Activated CD8-positive, alpha-beta T cell treated with anti-CD3 and anti-CD28 coated beads for 36 hours (primary cell): ENCODE measurements around the gene KDM3B. TPM values are rescaled to one million over a fixed set of nuclear protein-coding genes. Genes with fewer than 3 reads are reported as not detected.

Experiments
- ATAC-seq: fragments of 200-7000 bp; cut with Tn5 transposase; one replicate; pipeline ENCODE4 v1.10.0; 2021; ENCODE audit warnings: mild to moderate bottlenecking, moderate library complexity
- CTCF ChIA-PET: fragments of 350-600 bp; sonication (Branson Sonifier 250); formaldehyde crosslinking; loops from one replicate; lab custom pipeline; 2021; ENCODE audit warnings: antibody characterized with exemption; lab: Charles Lee
- POLR2A ChIA-PET: fragments of 350-600 bp; sonication (Branson Sonifier 250); formaldehyde crosslinking; loops from one replicate; lab custom pipeline; 2021; ENCODE audit warnings: antibody characterized with exemption; lab: Charles Lee
- DNase-seq: peaks from one replicate; pipeline ENCODE4 v3.0.0-alpha.2; 2020
- H3K27ac Mint-ChIP-seq: one replicate; pipeline ENCODE4 v1.8.0; 2021; ENCODE audit warnings: mild to moderate bottlenecking, mixed read lengths
- H3K27me3 Mint-ChIP-seq: one replicate; pipeline ENCODE4 v1.8.0; 2021; ENCODE audit warnings: mixed read lengths
- H3K36me3 Mint-ChIP-seq: one replicate; pipeline ENCODE4 v1.8.0; 2021; ENCODE audit warnings: low read depth, mixed read lengths
- H3K4me1 Mint-ChIP-seq: one replicate; pipeline ENCODE4 v1.8.0; 2021; ENCODE audit warnings: low read depth, mixed read lengths
- H3K4me3 Mint-ChIP-seq: one replicate; pipeline ENCODE4 v1.8.0; 2021; ENCODE audit warnings: mild to moderate bottlenecking, moderate library complexity, mixed read lengths
- H3K9me3 Mint-ChIP-seq: one replicate; pipeline ENCODE4 v1.8.0; 2021; ENCODE audit warnings: mixed read lengths
- CTCF ChIP-seq: fragments of 200-600 bp; IDR thresholded peaks from one replicate; pipeline ENCODE4 v1.8.0; 2022; ENCODE audit warnings: antibody characterized with exemption, mild to moderate bottlenecking
- intact Hi-C: fragments of 100-400 bp; cut with micrococcal nuclease; formaldehyde crosslinking; loops from one replicate; pipeline ENCODE4 v1.10.0; 2022
- total RNA-seq, 2 experiments: library from RNA; stranded (reverse); gene quantifications; one replicate each; pipeline ENCODE4 v1.2.3, GENCODE V29; 2021

The KDM3B gene
- total RNA-seq, 2 experiments from 2014 or later: 41.6 to 41.9 TPM

- TF ChIP-seq CTCF: no peak
- DNase-seq (no peak), ATAC-seq (no peak)
- H3K27me3 Mint-ChIP-seq: no peaks in the 10 kb centered on the region
- POLR2A ChIA-PET: interaction anchor here (1.0 to 6.1 kb wide), 5 partner anchors 8 to 154 kb away, joined by 3 to 156 read pairs (median 4); partner anchors contain the start of genes CDC25C, EGR1 and KDM3B
- H3K4me1 Mint-ChIP-seq: peaks cover 28% of the 10 kb centered on the region
- peaks cover 26% of the 10 kb centered on the region for H3K36me3 Mint-ChIP-seq
- CTCF ChIA-PET: interaction anchor here (0.9 to 15.5 kb wide), 2 partner anchors 12 to 67 kb away, joined by 3 to 322 read pairs; partner anchors contain the start of gene KDM3B
- peak overlapping the region; percentile 91 for H3K4me3 Mint-ChIP-seq
- intact Hi-C loops: no loop called here
- no peaks in the 10 kb centered on the region for H3K9me3 Mint-ChIP-seq
- peak overlapping the region; percentile 52 for H3K27ac Mint-ChIP-seq
Measured at GRCh38 chr5:138340008-138340407, 12.5 kb upstream of the KDM3B start.

- intact Hi-C loops: no loop called here
- H3K4me1 Mint-ChIP-seq: peaks cover 12% of the 10 kb centered on the region
- ChIA-PET POLR2A (interaction anchor here (0.6 to 11.4 kb wide), 6 partner anchors 6 to 222 kb away, joined by 3 to 156 read pairs (median 3); partner anchors contain the start of genes CDC25C and FAM53C), CTCF (interaction anchor here (15.5 kb wide), 1 partner anchor 7 kb away, joined by 322 read pairs; the partner anchor contains the start of gene KDM3B)
- H3K4me3 Mint-ChIP-seq: no peak overlapping the region
- TF ChIP-seq CTCF: no peak
- H3K9me3 Mint-ChIP-seq: no peaks in the 10 kb centered on the region
- ATAC-seq (no peak), DNase-seq (no peak)
- H3K27me3 Mint-ChIP-seq: no peaks in the 10 kb centered on the region
- H3K27ac Mint-ChIP-seq: no peak overlapping the region
- peaks cover 38% of the 10 kb centered on the region for H3K36me3 Mint-ChIP-seq
Measured at GRCh38 chr5:138344887-138345622, 7.4 kb upstream of the KDM3B start.

- no peak for ATAC-seq
- H3K4me1 Mint-ChIP-seq: peaks cover 13% of the 10 kb centered on the region
- peaks cover 3% of the 10 kb centered on the region for H3K9me3 Mint-ChIP-seq
- intact Hi-C loops: no loop called here
- no peaks in the 10 kb centered on the region for H3K27me3 Mint-ChIP-seq
- H3K36me3 Mint-ChIP-seq: peaks cover 34% of the 10 kb centered on the region
- TF ChIP-seq CTCF: no peak
- ChIA-PET CTCF (no interaction called here), POLR2A (interaction anchor here (1.3 to 11.4 kb wide), 2 partner anchors 8 to 15 kb away, joined by 3 to 156 read pairs; partner anchors contain the start of genes CDC25C and FAM53C)
- no peak for DNase-seq
- H3K4me3 Mint-ChIP-seq: no peak overlapping the region
- H3K27ac Mint-ChIP-seq: no peak overlapping the region
Measured at GRCh38 chr5:138346889-138347288, 5.6 kb upstream of the KDM3B start.

- DNase-seq (no peak), ATAC-seq (no peak)
- TF ChIP-seq CTCF: no peak
- Mint-ChIP-seq H3K27ac (peak overlapping the region; percentile 3), H3K4me1 (peaks cover 30% of the 10 kb centered on the region), H3K4me3 (no peak overlapping the region), H3K36me3 (peaks cover 26% of the 10 kb centered on the region), H3K27me3 (no peaks in the 10 kb centered on the region), H3K9me3 (peaks cover 7% of the 10 kb centered on the region)
- ChIA-PET CTCF (interaction anchor here (0.6 to 7.4 kb wide), 4 partner anchors 12 to 273 kb away, joined by 3 to 322 read pairs (median 46); partner anchors contain the start of genes CDC25C, EGR1 and FAM53C), POLR2A (interaction anchor here (0.8 to 11.4 kb wide), 3 partner anchors 11 to 89 kb away, joined by 3 to 156 read pairs (median 6); partner anchors contain the start of gene FAM53C)
- intact Hi-C loops: no loop called here
Measured at GRCh38 chr5:138349852-138350562, 2.5 kb upstream of the KDM3B start.
